B cell (primary cell): Measurements from ENCODE around the gene MAML3.

Experiments
- CTCF ChIP-seq: fragments of 200-600 bp; IDR thresholded peaks from one replicate; pipeline ENCODE4 v1.8.0; 2022; ENCODE audit warnings: antibody characterized with exemption, mild to moderate bottlenecking
- EZH2 ChIP-seq: IDR thresholded peaks from 2 replicates; pipeline ENCODE4 v1.6.1; 2012; ENCODE audit warnings: borderline replicate concordance, low read depth, mild to moderate bottlenecking, moderate library complexity, low read length; ENCODE audit not compliant: insufficient read depth, poor library complexity, severe bottlenecking

GRCh38 chr4:140076307-140076706 lies 77.7 kb downstream of the MAML3 start:
- no peak for TF ChIP-seq CTCF
- no peak for TF ChIP-seq EZH2
